Duodenal mucosa (tissue), 2 donors: ENCODE data around the gene RNASE9.
"Not testable (repeated sequence)": the region's sequence is repeated elsewhere in the genome, so short reads cannot be mapped to it uniquely, and the experiment has no call there.

ENCODE experiments used
- H3K27ac ChIP-seq: one replicate; pipeline ENCODE4 v1.7.0; 2013; ENCODE audit warnings: low read depth, low read length
- H3K27me3 ChIP-seq, 2 donors: one replicate each; pipeline ENCODE4 v1.7.0; 2013; ENCODE audit warnings: low read length in 2 of 2, control low read depth in 1 of 2; ENCODE audit not compliant: insufficient read depth in 2 of 2, control insufficient read depth in 1 of 2
- H3K36me3 ChIP-seq, 2 donors: one replicate each; pipeline ENCODE4 v1.7.0; 2013; ENCODE audit warnings: low read length in 2 of 2, control low read depth in 1 of 2; ENCODE audit not compliant: insufficient read depth in 2 of 2, control insufficient read depth in 1 of 2
- H3K4me1 ChIP-seq, 2 donors: one replicate each; pipeline ENCODE4 v1.7.0; 2013; ENCODE audit warnings: low read length in 2 of 2, control low read depth in 1 of 2; ENCODE audit not compliant: insufficient read depth in 2 of 2, control insufficient read depth in 1 of 2
- H3K4me3 ChIP-seq, 2 donors: one replicate each; pipeline ENCODE4 v1.7.0; 2013; ENCODE audit warnings: low read length in 2 of 2, low read depth in 1 of 2
- H3K9ac ChIP-seq, 2 donors: one replicate each; pipeline ENCODE4 v1.7.0; 2013; ENCODE audit warnings: low read length in 2 of 2, low read depth in 1 of 2
- H3K9me3 ChIP-seq, 2 donors: one replicate each; pipeline ENCODE4 v1.7.0; 2013; ENCODE audit warnings: low read length in 2 of 2, control low read depth in 1 of 2; ENCODE audit not compliant: control insufficient read depth in 1 of 2

The RNASE9 gene

DNA sequence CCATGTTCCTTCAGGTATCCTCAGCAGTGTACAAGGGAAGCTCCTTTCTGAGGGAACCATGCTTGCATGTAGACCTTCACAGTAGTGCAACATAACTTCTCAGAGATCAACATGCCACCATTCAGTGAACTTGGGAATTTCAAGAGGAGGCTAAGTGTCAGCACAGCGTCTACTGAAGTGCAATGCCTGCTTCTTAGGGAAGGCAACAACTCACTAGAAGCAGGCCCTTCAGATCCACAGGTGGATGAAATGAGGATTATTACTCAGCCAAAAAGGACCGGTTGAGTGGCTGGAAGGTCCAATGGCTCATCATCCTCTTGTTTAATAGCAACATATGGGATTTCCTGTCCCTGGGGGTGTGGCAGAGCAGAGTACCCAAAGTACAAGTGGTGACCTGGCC, 36.8 kb downstream of the RNASE9 start:
- Histone ChIP-seq H3K4me3 (no peak overlapping the region), H3K36me3 (no peaks in the 10 kb centered on the region), H3K4me1 (no peaks in the 10 kb centered on the region), H3K27ac (no peak overlapping the region), H3K27me3 (no peaks in the 10 kb centered on the region), H3K9ac (no peak overlapping the region), H3K9me3 (no peaks in the 10 kb centered on the region)

DNA sequence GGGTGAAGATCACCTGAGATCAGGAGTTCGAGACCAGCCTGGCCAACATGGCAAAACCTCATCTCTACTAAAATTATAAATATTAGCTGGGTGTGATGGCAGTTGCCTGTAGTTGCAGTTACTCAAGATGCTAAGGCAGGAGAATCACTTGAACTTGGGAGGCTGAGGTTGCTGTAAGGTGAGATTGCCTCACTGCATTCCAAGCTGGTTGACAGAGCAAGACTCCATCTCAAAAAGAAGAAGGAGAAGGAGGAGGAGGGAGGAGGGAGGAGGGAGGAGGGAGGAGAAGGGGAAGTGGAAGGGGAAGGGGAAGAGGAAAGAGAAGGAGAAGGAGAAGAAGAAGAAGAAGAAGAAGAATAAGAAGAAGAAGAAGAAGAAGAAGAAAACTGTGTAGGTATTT, 38.5 kb downstream of the RNASE9 start:
- H3K4me3 ChIP-seq: no peak overlapping the region
- no peak overlapping the region for H3K27ac ChIP-seq
- no peak overlapping the region for H3K9ac ChIP-seq
- H3K4me1 ChIP-seq: no peaks in the 10 kb centered on the region
- H3K27me3 ChIP-seq: no peaks in the 10 kb centered on the region
- H3K36me3 ChIP-seq: no peaks in the 10 kb centered on the region
- no peaks in the 10 kb centered on the region for H3K9me3 ChIP-seq

DNA sequence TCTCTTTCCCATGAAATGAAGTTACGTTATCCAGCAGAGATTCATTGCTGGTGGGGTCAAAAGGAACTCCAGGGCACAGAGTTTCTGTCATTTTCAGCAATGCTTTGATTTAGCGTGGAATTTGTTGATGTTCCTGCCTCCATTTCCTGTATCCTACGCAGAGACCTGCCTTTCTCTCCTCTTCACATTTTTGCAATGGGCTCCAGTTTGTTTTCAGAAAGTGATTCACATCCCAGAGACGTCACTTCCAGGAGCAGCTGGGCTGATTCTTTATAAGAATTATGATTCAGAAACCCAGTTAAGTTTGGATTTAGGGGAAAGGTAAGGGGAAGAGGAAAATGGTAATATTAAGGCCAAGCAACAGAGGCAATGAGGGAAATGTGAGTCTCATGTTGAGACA, 43.9 kb downstream of the RNASE9 start:
- H3K4me1 ChIP-seq: no peaks in the 10 kb centered on the region
- H3K9ac ChIP-seq: no peak overlapping the region
- no peaks in the 10 kb centered on the region for H3K27me3 ChIP-seq
- H3K9me3 ChIP-seq: no peaks in the 10 kb centered on the region
- no peak overlapping the region for H3K27ac ChIP-seq
- no peaks in the 10 kb centered on the region for H3K36me3 ChIP-seq
- no peak overlapping the region for H3K4me3 ChIP-seq

DNA sequence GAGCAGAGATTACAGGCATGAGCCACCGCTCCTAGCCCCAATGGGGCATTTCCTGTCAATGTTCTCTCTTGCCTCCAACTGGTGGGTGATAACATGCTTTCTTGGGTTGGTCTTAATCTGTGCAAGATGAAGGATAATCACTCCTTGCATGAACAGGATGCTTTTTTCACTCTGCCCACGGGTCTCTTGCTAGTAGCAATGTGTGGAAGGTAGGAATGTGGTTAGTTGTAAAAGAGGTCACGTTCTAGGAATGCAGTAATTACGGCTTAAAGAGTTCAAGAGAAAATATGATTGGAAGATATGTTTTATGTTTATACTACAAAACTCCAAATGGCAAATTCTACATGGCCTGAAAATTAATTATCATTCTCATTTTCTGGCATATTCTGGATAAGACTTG, 45.0 kb downstream of the RNASE9 start:
- Histone ChIP-seq H3K9ac (no peak overlapping the region), H3K27ac (no peak overlapping the region), H3K4me3 (no peak overlapping the region), H3K36me3 (no peaks in the 10 kb centered on the region), H3K9me3 (no peaks in the 10 kb centered on the region), H3K4me1 (no peaks in the 10 kb centered on the region), H3K27me3 (no peaks in the 10 kb centered on the region)

DNA sequence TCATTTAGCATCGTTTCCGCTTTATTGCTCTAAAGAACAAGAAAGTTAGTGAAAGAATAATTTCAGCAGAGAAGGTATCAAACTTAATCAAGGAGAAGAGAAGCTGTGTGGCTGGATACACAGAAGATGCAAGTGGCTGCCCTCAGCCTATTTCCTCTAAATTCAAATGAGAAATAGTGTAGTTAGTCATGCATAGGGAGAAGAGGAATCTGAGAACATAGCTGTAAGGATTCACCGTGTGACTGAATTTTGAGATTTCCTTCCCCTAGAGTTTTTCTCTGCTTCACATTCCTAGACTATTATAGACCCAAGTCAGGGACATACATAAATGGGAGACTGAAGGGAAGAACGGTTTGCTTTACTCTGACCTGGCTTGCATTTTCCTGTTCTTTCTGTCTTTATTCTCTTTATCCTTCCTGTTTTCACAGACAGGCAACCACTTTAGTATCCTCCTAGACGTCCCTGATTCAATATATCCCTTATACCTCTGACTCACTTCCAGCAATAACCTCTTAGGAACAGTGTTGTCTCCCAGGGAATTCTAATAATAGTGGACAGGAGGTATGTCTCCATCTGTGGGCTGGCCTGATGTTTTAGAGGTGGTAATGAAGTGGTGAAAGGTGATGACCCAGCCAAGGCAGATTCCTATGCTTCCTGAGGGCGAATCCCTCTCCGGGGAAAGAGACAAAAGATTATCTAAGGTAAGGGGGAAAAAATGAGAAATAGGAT, 48.5 kb downstream of the RNASE9 start:
- Histone ChIP-seq H3K4me1 (no peaks in the 10 kb centered on the region), H3K27me3 (no peaks in the 10 kb centered on the region), H3K27ac (no peak overlapping the region), H3K4me3 (no peak overlapping the region), H3K36me3 (no peaks in the 10 kb centered on the region), H3K9ac (no peak overlapping the region), H3K9me3 (no peaks in the 10 kb centered on the region)

DNA sequence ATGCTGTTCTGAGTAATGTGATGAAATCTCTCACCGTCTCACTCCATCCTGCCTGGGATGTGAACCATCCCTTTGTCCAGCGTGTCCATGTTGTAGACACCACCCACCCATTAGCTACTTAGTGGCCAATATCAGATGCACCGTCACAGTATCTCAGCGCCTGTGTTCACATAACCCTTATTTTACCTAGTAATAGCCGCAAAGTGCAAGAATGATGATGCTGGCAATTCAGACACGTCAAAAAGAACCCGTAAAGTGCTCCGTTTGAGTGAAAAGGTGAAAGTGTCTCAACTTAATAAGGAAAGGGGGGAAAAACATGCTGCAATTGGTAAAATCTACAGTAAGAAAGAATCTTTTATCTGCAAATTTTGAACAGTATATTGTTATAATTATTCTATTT, 52.5 kb downstream of the RNASE9 start:
- Histone ChIP-seq H3K36me3 (no peaks in the 10 kb centered on the region), H3K27ac (no peak overlapping the region), H3K9me3 (no peaks in the 10 kb centered on the region), H3K9ac (no peak overlapping the region), H3K4me3 (no peak overlapping the region), H3K4me1 (no peaks in the 10 kb centered on the region), H3K27me3 (no peaks in the 10 kb centered on the region)

DNA sequence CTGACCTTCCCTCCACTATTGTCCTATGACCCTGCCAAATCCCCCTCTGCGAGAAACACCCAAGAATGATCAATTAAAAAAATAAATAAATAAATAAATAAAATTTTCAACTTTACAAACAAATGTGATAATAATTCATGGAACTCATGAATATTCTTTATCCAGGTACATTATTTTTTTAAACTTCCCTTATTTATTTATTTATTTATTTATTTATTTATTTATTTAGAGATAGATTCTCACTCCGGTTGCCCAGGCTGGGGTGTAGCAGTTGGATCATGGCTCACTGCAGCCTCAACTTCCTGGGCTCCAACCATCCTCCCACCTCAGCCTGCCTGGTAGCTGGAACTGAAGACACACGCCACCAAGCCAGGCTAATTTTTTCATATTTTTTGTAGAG, 53.3 kb downstream of the RNASE9 start:
- not testable (repeated sequence) for H3K4me3 ChIP-seq, H3K4me1 ChIP-seq, H3K27ac ChIP-seq, H3K36me3 ChIP-seq, H3K9ac ChIP-seq, H3K9me3 ChIP-seq, H3K27me3 ChIP-seq

DNA sequence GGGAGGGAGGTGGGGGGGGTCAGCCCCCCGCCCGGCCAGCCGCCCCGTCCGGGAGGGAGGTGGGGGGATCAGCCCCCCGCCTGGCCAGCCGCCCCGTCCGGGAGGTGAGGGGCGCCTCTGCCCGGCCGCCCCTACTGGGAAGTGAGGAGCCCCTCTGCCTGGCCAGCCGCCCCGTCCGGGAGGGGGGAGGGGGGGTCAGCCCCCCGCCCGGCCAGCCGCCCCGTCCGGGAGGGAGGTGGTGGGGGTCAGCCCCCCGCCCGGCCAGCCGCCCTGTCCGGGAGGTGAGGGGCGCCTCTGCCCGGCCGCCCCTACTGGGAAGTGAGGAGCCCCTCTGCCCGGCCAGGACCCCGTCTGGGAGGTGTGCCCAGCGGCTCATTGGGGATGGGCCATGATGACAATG, 54.1 kb downstream of the RNASE9 start:
- H3K36me3 ChIP-seq, H3K27ac ChIP-seq, H3K4me3 ChIP-seq, H3K9ac ChIP-seq, H3K9me3 ChIP-seq, H3K27me3 ChIP-seq, H3K4me1 ChIP-seq: not testable (repeated sequence)

DNA sequence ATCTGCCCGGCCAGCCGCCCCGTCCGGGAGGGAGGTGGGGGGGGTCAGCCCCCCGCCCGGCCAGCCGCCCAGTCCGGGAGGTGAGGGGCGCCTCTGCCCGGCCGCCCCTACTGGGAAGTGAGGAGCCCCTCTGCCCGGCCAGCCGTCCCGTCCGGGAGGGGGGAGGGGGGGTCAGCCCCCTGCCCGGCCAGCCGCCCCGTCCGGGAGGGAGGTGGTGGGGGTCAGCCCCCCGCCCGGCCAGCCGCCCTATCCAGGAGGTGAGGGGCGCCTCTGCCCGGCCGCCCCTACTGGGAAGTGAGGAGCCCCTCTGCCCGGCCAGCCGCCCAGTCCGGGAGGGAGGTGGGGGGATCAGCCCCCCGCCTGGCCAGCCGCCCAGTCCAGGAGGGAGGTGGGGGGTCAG, 54.6 kb downstream of the RNASE9 start:
- not testable (repeated sequence) for H3K4me3 ChIP-seq, H3K4me1 ChIP-seq, H3K27me3 ChIP-seq, H3K9ac ChIP-seq, H3K27ac ChIP-seq, H3K9me3 ChIP-seq, H3K36me3 ChIP-seq
